Measurements from ENCODE around the gene B9D1. TPM values are rescaled to one million over a fixed set of nuclear protein-coding genes. Genes with fewer than 3 reads are reported as not detected.
"Not testable (repeated sequence)": the region's sequence is repeated elsewhere in the genome, so short reads cannot be mapped to it uniquely, and the experiment has no call there.

The B9D1 gene
- total RNA-seq, 1 donor from 2014 or later: 12.7 TPM

DNA sequence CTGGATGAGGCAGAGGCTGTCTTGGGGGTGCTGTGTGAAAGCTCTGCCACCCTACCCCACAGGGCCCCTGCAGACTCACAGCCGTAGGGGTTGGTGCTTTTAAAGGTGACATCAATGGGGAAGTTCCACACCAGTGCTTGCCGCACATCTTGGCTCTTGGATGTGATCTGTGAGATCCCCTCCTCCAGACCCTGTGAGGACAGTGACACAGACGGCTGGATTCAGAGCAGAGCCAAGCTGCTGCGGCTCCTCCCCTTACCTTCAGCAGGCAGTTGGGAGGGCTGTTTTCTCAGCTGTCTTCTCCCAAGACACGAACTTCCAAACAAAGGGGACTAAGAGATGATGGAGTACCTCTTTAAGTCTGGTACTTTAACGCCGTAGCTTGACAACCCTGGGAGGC is 4.8 kb downstream of the B9D1 start:
- no peak for ATAC-seq

DNA sequence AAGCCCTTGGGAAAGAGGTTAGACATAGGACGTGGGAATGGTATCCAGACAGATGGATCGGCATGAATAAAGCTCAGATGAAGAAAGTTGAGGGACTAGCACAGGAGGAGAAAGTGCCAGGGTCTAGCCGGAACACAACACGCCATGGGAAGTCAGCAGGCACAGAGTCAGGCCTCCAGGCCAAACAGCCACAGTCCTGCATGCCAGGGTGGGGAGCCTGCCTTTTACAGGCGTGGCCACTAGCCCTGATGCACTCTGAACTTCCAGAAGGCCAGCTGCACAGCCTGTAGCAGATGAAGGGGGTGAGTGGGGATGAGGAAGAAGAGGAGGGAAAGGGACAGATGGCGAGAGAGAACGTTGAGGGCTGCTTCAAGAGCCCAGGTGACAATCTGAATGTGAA is 5.2 kb downstream of the B9D1 start:
- no peak for ATAC-seq

GRCh38 chr17:19354748-19355147 is 7.8 kb downstream of the B9D1 start:
- ATAC-seq: no peak

DNA sequence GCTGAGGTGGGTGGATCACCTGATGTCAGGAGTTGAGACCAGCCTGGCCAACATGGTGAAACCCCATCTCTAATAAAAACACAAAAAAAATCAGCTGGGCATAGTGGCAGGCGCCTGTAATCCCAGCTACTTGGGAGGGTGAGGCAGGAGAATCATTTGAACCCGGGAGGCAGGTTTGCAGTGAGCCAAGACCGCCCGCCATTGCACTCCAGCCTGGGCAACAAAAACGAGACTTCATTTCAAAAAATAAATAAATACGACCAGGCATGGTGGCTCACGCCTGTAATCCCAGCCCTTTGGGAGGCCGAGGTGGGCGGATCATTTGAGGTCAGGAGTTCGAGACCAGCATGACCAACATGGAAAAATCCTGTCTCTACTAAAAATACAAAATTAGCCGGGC is 9.1 kb downstream of the B9D1 start:
- ATAC-seq: not testable (repeated sequence)

DNA sequence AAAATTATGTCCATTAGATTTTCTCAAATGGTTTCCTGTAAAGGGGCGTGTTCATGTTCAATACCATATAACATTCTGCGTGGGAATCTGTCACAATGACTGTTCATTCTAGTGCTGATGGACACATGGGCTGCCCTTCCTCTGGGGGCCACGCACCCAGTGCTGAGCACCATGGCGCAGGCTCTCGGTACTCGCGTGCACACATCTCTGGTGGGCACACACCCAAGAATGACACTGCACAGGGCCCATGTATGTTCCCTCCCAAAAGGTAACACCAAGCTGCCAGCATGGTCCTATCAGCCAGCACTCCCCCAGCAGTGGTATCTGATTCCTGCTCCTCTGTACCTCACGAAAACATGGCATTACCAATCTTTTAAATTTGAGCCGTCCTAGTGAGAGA is 13.7 kb downstream of the B9D1 start:
- ATAC-seq: no peak

DNA sequence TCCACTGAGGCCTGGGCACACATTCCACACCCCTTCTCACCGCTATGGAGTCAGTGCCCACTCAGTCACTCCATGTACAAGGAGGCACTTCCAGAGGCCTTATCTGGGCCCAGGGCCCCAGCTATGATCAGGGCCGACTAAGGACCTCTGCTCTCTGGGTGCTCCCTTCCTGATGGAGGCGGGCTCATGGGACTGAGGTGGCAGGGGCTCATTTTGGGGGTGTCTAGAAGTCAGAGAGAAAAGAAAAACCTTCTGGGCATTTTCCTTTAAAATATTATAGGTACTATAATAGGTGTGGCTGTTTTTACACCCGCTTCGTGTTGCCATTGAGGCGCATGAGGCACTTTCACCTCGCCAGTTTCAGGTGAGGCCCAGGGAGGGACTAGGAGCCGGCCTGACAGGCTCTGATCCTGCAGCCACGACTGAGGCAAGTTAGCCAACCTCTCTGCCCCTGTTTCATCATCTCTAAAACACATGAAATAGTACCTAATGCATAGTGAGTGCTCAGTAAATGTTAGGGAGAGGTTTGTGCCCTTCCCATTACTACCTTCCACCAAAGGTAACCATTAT is 14.4 kb downstream of the B9D1 start:
- peak; percentile 83 for ATAC-seq

GRCh38 chr17:19347323-19348080 is 15.0 kb downstream of the B9D1 start:
- peak; percentile 9 for ATAC-seq

GRCh38 chr17:19346351-19347255 is 15.9 kb downstream of the B9D1 start:
- ATAC-seq: peak; percentile 54

GRCh38 chr17:19345486-19346350 is 16.8 kb downstream of the B9D1 start:
- ATAC-seq: no peak

GRCh38 chr17:19345067-19345460 is 17.5 kb downstream of the B9D1 start:
- no peak for ATAC-seq

GRCh38 chr17:19344311-19345066 is 18.0 kb downstream of the B9D1 start:
- ATAC-seq: no peak

- ATAC-seq: no peak
Observed at GRCh38 chr17:19343671-19344151, 18.8 kb downstream of the B9D1 start.

DNA sequence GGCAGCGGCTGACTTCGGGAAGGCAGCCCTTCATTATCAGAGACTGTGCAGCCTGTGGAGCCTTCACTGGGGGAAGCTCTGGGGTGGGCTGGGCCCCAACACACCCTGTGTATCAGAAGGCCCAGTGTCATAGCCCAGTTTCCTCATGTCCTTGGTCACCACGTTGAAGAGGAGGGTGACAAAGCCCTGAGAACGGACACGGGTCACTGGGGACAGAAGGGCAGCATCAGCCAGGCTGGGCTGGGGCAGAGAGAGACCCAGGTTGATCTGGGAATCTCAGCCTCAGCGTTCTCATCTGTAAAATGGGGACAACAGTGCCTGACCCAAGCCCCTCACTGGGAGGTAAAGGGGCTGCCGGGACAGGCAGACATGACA is 19.3 kb downstream of the B9D1 start:
- no peak for ATAC-seq

DNA sequence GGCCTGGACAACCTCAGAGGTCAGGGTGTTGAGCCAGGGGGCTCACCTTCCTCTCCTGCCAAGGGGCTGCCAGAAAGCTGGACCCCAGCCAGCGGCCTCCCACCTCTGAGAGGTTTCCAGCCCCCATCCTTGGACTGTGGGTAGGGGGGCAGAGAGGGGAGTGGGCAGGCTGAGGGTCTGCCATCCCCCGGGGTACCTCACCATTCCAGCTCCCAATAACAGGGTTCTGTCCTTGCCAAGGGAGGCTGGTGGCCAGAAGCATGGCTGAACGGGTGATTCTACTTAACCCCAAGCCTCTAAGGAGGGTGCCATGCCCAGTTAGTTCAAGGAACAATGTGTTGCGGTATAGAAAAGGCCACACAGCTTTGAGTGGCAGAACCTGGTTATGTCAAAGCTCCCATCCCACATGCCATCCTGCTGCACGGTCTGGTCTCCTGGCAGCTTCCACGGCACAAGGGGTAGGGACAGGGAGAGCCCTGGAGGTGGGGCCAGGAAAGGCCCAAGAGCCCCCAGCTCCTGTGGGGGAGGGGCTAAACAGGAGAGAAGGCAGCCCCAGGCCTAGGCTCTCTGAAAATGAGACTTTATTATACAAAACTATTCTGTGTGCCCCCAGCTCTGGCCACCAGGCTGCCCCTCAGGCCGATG is 19.8 kb downstream of the B9D1 start:
- no peak for ATAC-seq

- peak; percentile 6 for ATAC-seq
Observed at GRCh38 chr17:19341641-19342610, 20.6 kb downstream of the B9D1 start.

- no peak for ATAC-seq
Observed at GRCh38 chr17:19341211-19341631, 21.3 kb downstream of the B9D1 start.

DNA sequence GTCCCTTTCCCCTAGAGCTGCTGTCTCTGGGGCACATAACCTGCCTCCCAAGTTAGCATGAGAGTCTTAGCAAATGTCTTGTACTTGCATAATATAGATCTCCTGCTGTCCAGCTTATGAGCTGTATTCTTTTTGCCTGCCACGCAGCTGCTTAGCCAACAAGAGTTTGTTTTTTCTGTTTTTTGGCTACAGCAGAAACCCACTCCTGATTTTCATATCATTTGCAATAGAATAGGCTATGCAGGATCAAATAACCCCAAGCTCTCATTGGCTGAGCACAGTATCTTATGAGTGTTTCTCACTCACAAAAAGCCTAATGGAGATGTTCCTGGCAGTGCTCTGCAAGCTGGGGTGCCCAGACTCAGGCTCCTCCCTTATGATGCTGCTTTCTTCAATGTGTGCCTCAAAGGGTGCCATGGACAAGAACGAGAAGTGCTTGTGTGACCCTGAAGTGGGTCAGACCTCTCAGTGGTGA is 23.1 kb downstream of the B9D1 start:
- no peak for ATAC-seq

GRCh38 chr17:19338031-19338990 is 24.2 kb downstream of the B9D1 start:
- peak; percentile 55 for ATAC-seq

GRCh38 chr17:19337712-19338023 is 24.9 kb downstream of the B9D1 start:
- no peak for ATAC-seq

Measured in esophagus mucosa (tissue), 1 donor.